GM19397 (cell line): Measurements from ENCODE around the gene ABRAXAS1.
"Not testable (repeated sequence)": the region's sequence is repeated elsewhere in the genome, so short reads cannot be mapped to it uniquely, and the experiment has no call there.

Experiments used
- ATAC-seq: cut with Tn5 transposase; IDR thresholded peaks from one replicate; pipeline ENCODE4 v1.9.1; 2021; ENCODE audit warnings: mild to moderate bottlenecking, moderate library complexity; ENCODE audit not compliant: unreplicated experiment

ABRAXAS1 gene

DNA sequence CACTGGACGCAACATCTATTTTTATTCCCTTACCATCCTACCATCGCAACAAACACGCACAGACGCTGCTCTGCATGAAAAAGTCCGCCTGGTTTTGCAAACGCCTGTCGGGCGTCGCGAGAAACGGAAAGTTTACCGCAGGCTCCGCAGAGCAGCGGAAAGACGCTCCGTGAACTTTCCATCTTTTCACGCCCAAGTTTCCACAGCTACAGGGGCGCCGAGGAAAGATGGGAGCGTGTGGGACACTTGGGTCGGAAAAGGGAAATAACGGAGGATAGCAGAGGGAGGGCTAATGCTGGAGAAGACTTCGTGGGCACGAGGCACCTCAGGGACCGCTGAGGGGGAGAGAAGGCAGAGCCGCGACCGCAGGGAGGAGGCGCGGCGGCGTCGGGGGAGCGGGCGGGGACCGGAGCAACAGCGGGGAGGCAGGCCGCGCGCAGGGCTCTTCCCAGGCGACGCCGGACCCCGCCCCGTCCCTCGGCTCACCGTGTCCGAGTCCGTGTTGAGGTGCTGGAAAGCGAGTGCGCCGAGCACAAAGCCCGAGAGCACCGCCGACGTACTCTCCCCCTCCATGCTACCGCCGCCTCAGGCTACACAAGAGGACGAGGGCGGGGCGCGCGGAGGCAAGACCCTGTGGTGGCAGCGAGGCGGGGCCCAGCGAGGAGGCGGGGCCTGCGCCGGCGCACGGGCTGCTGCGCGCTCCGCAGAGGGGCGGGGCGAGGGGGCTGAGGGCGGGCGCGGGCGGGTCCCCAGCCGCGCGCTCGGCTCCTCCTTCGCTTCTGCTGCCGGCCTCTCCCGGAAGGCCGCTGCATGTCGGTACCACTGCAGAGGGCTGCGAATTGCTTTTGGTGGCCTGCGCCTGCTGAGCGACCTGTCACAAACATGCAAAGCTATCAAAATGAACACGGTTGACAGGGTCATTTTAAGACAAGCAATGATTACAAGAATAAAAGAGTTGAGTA, at the start of gene ABRAXAS1:
TSS of gene ABRAXAS1 (minus strand) at position 601 of the 962 bp plus-strand sequence. CDS start at position 573, 28 bp downstream.
- ATAC-seq: peak; percentile 96

DNA sequence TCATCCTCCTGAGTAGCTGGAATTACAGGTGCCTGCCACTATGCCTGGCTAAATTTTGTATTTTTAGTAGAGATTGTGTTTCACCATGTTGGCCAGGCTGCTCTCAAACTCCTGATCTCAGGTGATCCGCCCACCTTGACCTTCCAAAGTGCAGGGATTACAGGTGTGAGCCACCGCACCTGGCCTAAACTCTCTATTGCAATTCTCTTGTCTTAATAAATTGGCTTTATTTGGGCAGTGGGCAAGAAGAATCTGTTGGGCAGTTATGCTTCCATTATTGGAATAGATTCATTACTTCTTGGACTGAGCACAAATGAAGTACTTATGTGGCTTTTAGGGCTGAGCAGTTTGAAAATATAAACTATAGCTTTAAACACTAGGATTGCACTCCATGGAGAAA, 42.8 kb upstream of the ABRAXAS1 start:
- no peak for ATAC-seq

DNA sequence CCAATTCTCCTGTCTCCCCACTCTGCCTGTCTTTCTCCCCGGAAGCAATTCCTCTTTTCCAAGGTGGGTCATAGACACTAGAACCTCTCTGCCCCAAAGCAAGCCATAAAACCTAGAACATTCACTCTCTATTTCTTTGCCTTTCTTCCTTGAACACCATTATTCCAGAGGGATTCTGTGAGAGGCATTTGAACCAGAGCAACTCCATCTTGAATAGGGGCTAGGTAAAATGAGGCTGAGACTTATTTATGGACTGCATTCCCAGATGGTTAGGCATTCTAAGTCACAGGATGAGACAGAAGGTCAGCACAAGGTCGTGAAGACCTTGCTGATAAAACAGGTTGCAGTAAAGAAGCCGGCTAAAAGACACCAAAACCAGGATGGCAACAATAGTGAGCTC, 37.3 kb upstream of the ABRAXAS1 start:
- ATAC-seq: no peak

DNA sequence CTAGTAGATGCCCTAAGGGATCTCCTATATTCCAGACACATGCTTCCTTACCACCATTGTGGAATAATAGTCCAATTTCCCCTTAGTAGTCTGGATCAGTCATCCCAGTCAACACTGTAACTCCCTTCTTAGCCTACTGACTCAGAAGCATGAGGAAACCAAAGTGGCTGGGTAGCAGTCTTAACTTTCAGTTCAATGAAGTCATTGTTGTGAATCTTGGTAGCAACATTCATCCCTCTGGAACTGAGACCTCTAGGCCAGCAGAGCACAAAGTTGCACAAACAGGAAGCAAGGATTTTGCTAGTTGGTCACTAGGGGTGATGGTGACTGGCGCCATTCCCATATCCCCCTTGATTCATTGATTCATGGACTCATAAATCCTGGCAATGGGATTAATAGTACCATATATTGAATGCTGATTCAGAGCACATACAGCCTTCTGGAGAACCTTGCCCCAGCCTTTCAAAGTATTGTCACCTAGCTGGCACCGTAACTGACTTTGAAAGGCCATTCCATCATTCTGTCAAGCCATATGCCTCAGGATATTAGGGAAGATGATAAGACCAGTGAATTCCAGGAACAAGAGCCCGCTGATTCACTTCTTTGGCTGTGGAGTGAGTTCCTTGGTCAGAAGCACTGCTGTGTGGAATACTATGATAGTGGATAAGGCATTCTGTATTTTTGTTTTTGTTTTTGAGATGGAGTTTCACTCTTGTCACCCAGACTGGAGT, 31.3 kb upstream of the ABRAXAS1 start:
- ATAC-seq: no peak

DNA sequence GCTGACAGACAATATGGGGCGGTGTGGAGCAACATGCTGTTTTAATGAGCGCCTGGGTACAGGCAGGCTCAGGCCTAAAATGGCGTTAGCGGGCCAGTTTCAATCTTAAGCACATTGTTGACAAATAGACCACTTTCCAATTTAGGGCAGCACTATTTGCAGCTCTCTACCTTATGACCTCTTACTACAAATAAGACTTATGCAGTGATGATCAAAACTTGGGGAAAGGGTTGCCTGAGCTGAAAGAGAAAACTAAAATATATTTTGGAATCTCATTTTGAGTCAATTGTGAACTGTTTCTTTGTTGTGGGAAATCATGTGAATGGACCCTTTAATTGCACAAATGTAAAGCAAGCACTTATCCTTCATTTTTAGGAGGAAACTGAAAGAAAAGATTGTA, 25.5 kb upstream of the ABRAXAS1 start:
- no peak for ATAC-seq

DNA sequence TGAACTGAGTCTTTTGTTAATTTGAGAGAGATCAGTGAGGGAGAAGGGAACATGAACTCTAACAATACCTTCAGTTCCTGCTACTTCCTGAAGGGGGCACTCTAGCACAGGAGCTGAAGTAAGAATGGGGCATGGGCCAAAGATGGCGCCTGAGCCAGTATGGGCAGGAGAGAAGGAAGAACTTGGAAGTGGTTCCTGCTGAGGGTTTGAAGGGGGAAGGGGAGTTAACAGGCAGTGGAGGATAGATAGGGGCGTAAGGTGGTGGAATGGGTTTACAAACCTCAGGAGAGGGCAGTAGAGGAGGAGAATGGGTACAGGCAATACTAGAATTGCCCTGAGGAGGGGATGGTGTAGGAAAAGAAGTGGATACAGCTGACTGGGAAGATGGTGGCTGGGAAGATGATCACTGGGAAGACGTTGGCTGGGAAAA, 24.3 kb upstream of the ABRAXAS1 start:
- not testable (repeated sequence) for ATAC-seq

DNA sequence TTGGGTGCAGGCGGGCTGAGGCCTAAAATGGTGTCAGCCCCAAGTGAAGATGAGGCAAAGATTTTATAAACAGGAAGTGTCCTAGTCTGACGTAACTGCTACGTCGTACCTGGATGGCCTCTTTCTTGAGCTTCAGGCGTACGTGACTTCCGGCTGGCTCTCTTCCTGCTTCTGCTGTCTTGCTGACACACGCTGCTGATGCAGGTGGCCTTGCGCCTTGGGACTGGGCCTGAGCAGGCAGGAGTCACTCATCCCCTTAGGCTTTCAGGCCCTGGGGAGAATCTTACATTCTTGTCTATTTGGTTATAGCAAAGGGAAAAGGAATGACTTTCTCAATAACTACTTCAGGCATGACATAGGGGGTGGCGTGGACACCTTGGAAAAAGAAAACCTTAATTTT, 20.1 kb upstream of the ABRAXAS1 start:
- ATAC-seq: no peak

DNA sequence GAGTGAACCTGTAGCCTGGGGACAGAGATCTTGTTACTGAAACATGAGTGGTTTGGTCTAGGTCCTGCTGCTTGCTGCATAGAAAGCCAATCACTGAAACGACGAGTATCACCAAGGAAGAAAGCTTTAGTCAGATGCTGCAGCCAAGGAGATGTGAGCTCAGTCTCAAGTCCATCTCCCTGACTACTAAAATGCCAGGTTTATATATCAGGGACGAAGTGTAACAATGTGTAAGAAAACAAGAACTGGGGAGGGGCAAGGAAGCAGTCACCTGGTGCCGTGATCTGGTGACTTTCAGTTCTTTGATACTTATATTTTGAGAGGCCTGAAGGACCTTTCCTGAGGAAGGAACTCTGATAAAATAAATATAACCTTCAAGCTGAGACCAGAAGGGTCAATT, 19.6 kb upstream of the ABRAXAS1 start:
- no peak for ATAC-seq

DNA sequence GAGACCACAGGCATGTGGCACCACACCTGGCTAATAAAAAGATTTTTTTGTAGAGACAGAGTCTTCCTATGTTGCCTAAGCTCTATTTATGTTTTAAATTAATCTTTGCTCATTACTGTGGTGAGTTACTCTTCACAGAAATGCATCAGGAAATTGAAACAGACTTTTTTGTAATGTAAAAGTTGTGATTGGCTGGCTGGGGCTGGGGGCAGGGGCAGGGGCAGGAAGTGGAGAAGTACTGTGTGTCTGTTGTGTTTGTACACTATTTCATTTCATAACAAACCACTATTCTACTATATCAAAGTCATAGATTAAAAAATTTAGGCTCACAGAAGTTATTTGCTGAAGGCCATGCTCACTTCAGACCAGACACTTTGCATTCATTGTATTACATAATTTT, 19.1 kb upstream of the ABRAXAS1 start:
- ATAC-seq: no peak

DNA sequence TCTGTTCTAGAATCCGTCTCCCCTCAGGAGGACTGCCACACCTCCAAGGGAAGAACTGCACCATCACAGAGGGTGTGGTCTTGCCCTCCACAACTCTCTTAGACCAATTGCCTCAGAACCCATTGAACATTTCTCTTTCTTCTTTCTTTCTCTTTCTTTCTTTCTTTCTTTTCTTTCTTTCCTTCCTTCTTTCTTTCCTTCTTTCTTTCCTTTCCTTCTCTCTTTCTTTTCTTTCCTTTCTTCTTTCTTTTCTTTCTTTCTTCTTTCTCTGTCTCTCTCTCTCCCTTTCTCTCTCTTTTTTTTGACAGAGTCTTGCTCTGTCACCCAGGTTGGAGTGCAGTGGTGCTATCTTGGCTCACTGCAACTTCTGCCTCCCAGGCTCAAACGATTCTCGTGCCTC, 16.8 kb upstream of the ABRAXAS1 start:
- not testable (repeated sequence) for ATAC-seq

DNA sequence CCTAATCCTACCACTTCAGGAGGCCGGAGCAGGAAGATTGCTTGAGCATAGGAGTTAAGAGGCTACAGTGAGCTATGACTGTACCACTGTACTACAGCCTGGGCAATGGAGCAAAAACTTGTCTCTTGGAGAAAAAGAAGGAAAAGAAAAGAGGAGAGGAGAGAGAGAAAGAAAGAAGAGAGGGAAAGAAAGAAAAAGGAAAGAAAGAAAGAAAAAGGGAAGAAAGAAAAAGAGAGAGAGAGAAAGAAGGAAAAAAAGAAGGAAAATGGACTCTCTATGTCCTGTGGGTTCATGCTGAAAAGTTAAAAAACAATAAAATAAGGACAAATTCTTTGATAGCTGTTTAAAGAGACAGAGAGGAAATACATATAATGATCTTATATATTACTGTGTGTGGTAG, 13.3 kb upstream of the ABRAXAS1 start:
- no peak for ATAC-seq

DNA sequence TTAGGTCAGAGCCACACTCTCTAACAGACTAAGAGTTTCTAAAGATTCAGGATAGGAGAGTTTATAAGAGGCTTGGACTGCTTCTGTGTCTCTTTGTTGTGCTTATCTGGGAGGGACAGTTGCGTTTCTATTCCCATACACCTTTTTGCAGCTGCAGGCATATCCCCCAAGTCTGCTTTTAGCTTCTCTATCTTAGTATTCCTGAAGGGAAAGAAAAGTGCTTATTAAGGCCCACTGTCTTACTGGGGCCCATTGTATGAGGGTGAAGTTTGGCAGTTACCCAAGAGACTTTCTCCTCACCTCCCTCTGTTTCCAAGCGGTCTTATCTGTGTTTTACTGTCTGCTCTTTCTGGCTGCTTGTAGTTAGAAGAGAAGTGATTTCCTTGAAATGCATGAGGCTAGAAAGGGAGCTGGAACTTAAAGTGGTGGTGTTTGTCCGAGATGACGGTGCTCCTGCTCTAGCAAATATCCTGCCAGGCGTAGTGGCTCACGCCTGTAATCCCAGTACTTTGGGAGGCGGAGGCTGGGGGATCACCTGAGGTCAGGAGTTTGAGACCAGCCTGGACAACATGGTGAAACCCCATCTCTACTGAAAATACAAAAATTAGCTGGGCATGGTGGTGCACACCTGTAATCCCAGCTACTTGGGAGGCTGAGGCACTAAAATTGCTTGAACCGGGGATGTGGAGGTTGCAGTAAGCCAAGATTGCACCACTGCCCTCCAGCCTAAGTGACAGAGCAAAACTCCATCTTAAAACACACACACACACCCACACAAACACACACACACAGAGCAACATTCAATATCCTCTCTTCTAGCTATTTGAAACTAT, 11.4 kb upstream of the ABRAXAS1 start:
- not testable (repeated sequence) for ATAC-seq

DNA sequence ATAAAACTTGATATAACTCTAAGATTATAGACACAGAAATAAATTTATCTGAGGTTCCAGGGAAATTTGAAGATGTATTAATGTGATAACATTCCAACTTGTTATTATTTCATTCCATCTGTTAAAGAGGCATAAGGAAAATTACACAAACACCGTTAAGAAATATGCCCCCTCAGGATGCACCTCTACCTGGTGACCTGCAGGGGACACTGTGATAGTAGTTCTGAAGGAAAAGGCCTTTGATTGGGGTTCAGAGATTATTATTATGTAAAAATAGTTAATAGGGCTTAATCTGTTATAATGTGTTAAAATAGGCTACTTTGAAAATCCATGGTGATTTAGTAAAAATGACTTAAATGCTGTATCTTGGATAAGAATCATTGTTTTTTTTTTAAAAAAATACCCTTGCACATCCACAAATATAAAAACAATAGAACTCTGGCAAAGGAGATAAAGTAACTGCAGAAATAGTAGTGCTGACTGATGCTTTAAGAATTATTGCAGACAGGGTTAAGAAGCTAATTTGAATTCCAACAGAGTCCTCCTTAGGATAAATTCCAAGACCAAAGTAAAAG, 6.1 kb upstream of the ABRAXAS1 start:
- no peak for ATAC-seq

DNA sequence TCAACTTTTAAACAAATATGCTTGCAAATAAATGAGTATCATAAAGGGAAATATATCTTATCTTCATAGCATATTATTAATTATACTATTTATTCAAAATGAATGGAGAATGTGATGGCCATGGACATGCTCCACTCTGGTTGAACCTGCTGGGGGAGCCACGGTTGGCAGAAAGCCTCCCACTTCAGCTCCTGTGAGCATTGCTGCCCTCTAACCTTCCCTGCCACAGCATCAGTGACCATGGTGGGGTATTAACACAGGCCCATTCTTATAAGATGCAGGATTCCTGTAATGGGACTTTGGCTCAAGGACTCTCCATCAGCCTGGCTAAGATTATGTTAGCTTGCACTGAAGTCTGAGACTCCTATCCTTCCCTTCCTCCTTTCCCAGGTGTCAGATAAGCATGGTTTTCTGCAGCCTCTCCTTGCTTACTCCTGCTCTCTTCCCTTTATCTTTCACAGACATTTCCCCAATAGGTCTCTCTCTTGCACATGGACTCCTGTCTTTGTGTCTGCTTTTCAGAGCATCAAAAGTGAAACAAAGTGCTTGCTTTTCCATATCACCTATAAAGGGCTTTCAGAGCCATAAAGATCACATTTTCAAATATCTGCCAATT, 4.9 kb upstream of the ABRAXAS1 start:
- ATAC-seq: no peak

DNA sequence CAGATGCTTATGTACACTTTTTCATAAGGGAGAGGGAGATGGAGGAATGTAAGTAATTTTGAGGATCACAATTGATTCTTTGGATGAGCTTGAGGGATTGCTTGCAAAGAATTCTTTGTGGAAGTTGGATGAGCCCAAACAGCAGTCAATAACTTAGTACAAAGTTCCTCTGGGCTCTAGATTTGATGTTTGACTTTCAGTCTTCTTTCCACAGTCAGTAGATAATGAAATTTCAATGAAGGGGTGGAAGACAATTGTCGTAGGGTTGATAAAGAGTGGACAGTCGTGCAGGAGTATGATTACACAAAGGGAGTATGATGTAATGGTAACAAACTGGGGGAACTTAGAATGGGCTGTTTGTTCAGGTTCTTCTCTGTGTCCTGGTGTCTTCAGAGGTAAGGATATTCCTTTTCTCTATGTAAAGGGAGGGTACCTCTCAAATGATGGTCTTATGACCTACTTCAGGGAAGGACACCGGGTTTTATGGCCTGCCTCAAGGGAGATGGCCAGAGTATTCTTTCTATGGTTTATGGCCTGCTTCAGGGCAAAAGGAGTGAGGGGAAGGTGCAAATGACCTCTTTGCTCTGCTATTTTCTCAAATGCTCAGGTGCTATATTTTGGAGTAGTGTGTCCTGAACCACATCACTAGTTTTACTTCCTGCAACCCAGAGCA, 1.7 kb upstream of the ABRAXAS1 start:
- no peak for ATAC-seq

DNA sequence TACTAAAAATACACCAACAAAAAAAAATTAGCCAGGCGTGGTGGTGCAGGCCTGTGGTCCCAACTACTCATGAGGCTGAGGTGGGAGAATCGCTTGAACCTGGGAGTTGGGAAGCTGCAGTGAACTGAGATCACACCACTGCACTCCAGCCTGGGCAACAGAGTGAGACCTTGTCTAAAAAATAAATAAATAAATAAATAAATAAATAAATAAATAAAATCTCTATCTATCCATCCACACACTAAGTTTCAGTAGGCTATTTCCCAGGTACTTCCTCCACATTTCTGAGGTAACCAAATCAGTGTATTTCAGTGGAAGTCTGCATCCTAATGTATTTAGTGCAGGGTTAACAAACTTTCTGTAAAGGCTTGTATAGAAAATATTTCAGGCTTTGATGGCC, 10.9 kb downstream of the ABRAXAS1 start:
- ATAC-seq: no peak

DNA sequence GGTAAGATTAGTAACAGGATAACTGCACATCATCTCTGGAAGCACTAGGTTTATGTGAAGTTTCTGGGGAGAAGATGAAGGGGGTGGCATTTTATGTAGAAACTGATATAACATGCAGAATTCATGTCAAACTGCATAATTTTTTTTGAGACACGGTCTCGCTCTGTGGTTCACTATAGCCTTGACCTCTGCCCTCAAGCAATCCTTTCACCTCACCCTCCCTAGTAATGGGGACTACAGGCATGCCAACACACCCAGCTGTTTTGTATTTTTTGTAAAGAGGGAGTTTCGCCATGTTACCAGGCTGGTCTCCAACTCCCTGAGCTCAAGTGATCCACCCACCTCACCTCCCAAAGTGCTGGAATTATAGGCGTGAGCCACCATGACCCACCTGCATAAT, 11.5 kb downstream of the ABRAXAS1 start:
- no peak for ATAC-seq

DNA sequence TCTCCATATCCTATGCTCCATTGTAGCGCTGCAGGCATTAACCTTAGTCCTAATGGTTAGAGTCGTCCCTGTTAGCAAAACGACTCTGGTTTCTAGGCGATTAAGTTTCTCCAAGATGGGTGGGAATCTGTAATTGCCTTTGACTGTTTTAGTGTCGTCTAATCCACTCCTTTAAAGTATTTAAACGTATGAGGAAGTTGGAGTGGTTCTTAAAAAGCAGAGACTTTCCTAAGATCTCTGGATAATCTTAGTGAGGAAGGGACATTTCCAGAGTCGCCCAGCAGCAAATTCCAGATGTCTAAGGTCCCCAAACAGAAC, 28.8 kb downstream of the ABRAXAS1 start:
- no peak for ATAC-seq

DNA sequence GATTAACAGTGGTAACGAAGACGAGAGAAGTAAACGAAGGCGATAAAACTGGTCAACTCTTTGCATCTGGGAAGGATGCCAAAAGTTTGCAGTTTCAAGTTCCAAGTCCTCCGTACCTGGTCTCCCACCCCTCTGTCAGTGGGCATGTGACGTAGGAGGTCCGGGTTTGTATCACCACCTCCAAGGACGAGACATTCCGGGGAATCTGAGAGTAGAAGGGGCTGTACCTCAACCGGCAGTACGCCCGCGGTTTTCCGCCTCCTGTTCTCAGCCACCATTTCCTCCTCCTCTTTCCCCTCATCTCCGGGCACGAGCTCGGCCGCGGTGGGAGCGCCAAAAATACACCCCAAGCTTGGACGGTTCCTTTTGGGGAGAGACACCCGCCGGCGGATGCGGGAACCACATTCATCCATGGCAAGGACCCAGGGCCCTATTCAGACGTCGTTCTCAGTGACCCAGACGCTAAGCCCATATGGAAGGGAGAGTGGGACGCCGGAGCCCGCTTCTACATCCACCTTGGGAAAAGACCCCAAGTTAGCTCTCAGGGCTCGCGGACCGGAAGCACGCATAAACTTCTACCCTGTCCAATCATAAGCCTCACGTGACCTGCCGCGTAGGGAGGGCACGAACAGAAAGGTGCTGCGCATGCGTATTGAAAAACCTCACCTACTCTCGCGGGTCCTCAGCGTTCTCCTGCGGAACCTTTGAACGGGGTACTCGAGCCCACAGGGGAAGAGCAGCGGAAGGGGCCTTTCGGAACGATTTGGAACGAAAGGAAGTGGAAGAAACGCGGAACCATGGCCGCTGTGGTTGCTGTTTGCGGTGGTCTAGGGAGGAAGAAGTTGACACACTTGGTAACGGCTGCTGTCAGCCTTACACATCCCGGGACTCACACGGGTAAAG, 29.4 kb downstream of the ABRAXAS1 start, which contains the start of the genes HELQ and MRPS18C:
TSS of gene HELQ (minus strand) at position 543 of the 903 bp plus-strand sequence. CDS start at position 413, 130 bp downstream.
TSS of gene MRPS18C (plus strand) at position 778 of the 903 bp plus-strand sequence. CDS start at position 798, 20 bp downstream.
- peak; percentile 97 for ATAC-seq
